Stomach (tissue), 9 donors: Measurements from ENCODE around the gene LCLAT1. TPM values are rescaled to one million over a fixed set of nuclear protein-coding genes. Genes with fewer than 3 reads are reported as not detected.

Experiments used
- DNase-seq, 2 donors: peaks; one replicate each; pipeline versions ENCODE4 v3.0.0 to v3.0.0-alpha.2; 2013 to 2019
- H3K27ac ChIP-seq, 5 donors: fragments of 200-600 bp in 4 of 5; sonication (generic) in 4 of 5; one replicate each; pipeline ENCODE4 v1.5.1; 2013 to 2019; ENCODE audit warnings: mild to moderate bottlenecking in 1 of 5, moderate library complexity in 1 of 5
- H3K27me3 ChIP-seq, 3 donors: fragments of 200-600 bp; sonication (generic); one replicate each; pipeline ENCODE4 v1.5.1; 2017 to 2019; ENCODE audit warnings: mixed run types in 1 of 3
- H3K36me3 ChIP-seq, 4 donors: fragments of 200-600 bp; sonication (generic); 1 replicate in 3 of 4; 2 replicates in 1 of 4; pipeline ENCODE4 v1.5.1; 2016 to 2019
- H3K4me1 ChIP-seq, 4 donors: fragments of 200-600 bp; sonication (generic); one replicate each; pipeline ENCODE4 v1.5.1; 2016 to 2019
- H3K4me3 ChIP-seq, 4 donors: fragments of 200-600 bp; sonication (generic) in 3 of 4; one replicate each; pipeline ENCODE4 v1.5.1; 2016 to 2019; ENCODE audit warnings: mild to moderate bottlenecking in 1 of 4
- H3K9me3 ChIP-seq, 4 donors: fragments of 200-600 bp; sonication (generic); one replicate each; pipeline ENCODE4 v1.5.1; 2016 to 2019
- EP300 ChIP-seq: sonication (generic); formaldehyde crosslinking; IDR thresholded peaks from one replicate; pipeline ENCODE4 v1.6.1; 2017; ENCODE audit warnings: antibody characterized with exemption
- POLR2A ChIP-seq, 4 donors: fragments of 450-650 bp; IDR thresholded peaks; one replicate each; pipeline ENCODE4 v1.6.1; 2016; ENCODE audit warnings: antibody characterized with exemption in 4 of 4, control low read depth in 2 of 4, mild to moderate bottlenecking in 1 of 4, moderate library complexity in 1 of 4
- POLR2AphosphoS5 ChIP-seq, 3 donors: sonication (generic); formaldehyde crosslinking; IDR thresholded peaks; one replicate each; pipeline ENCODE4 v1.6.1; 2016; ENCODE audit warnings: antibody characterized with exemption in 3 of 3
- WGBS, 5 donors: extraction: QIAGEN DNeasy Blood & Tissue Kit in 3 of 5; methylation state at CpG; one replicate each; pipeline versions ENCODE4 v1.1.5 to v1.1.7; 2013 to 2018; 5-methylcytosine and 5-hydroxymethylcytosine counted together
- intact Hi-C: fragments of 100-400 bp; cut with DNase I; formaldehyde crosslinking; loops from one replicate; pipeline ENCODE4 v1.15.1; 2023; ENCODE audit warnings: low total_unique reads
- polyA plus RNA-seq, 3 donors: library from polyadenylated mRNA; stranded (reverse); fragments of 200-250 nt; gene quantifications; one replicate each; pipeline ENCODE4 v1.2.3, GENCODE V29; 2013
- total RNA-seq, 5 donors: library from RNA; depleted of rRNA; stranded (reverse); fragments of >200 nt; gene quantifications; one replicate each; pipeline versions ENCODE4 v1.1.0 to v1.2.3, GENCODE V29; 2014 to 2016
- TF ChIP-seq, protein P1 (sequence below), 7 experiments: fragments of 450-650 bp in 4 of 7; fragments of 200-600 bp in 3 of 7; sonication (generic) in 3 of 7; IDR thresholded peaks; one replicate each; pipeline ENCODE4 v1.5.1; 2016 to 2019; ENCODE audit warnings: antibody characterized with exemption in 7 of 7, control low read depth in 2 of 7, mild to moderate bottlenecking in 1 of 7
- donor health status: healthy with polysubstance abuse.
- donor health status: Bipolar disorder and iron deficiency.
- donor health status: healthy.

Gene LCLAT1
- total and polyA plus RNA-seq, 8 donors = 0.76 to 51.3 (median 12.5) TPM

DNA sequence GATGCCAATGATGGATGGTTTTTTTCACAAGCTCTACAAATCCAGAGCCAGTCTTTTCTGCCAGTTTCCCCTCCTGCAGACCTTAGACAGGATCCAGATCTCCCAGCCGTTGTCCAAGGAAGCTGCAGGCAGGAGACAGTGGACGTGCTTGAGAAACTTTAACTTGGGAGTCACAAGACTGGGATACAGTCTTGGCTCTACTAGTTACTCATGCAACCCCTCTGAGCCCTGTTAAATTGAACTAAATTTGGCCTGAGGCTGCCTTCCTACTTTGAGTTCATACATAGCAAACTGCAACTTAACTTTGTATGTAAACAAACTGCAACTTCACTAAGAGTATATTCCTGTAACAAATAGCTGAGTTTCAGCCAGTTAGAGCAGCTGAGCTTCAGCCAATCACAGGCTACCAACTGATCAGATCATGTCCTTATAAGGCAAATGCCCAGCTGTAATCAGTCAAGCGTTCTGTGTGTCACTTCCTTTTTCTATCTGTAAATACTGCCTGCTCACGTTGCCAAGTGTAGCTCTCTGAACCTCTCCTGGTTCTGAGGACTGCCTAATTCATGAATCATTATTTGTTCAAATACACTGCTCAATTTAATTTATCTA, 219.3 kb downstream of the LCLAT1 start:
- Histone ChIP-seq H3K27me3 (no peaks in the 10 kb centered on the region), H3K9me3 (peaks cover 0 to 16% (median 9%) of the 10 kb centered on the region in 4 donors), H3K27ac (peak overlapping the region in 4 of 5 donors; percentile 44 to 77 (median 61)), H3K4me1 (peaks cover 0 to 11% (median 6%) of the 10 kb centered on the region in 4 donors), H3K36me3 (no peaks in the 10 kb centered on the region), H3K4me3 (no peak overlapping the region)
- peak in 1 of 2 donors; percentile 58 for DNase-seq
- TF ChIP-seq, protein P1, sequence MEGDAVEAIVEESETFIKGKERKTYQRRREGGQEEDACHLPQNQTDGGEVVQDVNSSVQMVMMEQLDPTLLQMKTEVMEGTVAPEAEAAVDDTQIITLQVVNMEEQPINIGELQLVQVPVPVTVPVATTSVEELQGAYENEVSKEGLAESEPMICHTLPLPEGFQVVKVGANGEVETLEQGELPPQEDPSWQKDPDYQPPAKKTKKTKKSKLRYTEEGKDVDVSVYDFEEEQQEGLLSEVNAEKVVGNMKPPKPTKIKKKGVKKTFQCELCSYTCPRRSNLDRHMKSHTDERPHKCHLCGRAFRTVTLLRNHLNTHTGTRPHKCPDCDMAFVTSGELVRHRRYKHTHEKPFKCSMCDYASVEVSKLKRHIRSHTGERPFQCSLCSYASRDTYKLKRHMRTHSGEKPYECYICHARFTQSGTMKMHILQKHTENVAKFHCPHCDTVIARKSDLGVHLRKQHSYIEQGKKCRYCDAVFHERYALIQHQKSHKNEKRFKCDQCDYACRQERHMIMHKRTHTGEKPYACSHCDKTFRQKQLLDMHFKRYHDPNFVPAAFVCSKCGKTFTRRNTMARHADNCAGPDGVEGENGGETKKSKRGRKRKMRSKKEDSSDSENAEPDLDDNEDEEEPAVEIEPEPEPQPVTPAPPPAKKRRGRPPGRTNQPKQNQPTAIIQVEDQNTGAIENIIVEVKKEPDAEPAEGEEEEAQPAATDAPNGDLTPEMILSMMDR (IDR thresholded peaks at IDR 0.05) = no peak
- peak in 1 of 3 donors; percentile 15 for TF ChIP-seq POLR2AphosphoS5 (IDR thresholded peaks at IDR 0.05)
- no peak for TF ChIP-seq POLR2A (IDR thresholded peaks at IDR 0.05)
- TF ChIP-seq EP300 = no peak
- WGBS, 5 donors = 31 to 60% (median 48%) methylated on average over 4 of the region's 4 CpGs
- intact Hi-C loops = no loop called here

DNA sequence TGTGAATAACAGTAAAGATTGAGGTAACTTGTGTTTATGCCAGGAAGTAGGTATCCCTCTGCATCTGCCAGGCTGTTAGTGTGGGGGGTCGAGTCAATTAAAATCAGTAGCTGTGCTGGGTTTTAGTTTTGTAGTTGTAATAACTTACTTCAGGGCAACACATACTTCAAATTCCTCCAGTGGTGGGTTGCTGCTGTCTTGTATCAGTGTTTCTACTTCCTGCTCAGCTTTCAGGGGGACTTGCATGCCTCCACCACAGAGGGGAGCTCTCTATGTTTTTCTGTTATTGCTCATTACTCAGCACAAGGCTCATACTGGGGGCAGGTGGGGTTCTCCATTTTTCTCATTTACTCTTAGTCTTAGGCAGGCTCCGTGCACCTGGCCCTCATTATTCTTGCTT, 223.4 kb downstream of the LCLAT1 start:
- DNase-seq = no peak
- 80 to 94% (median 91%) methylated on average over 2 of the region's 2 CpGs for WGBS, 5 donors
- no peaks in the 10 kb centered on the region for H3K36me3 ChIP-seq
- no peak overlapping the region for H3K27ac ChIP-seq
- H3K27me3 ChIP-seq = no peaks in the 10 kb centered on the region
- H3K4me1 ChIP-seq = peaks cover 0 to 11% (median 6%) of the 10 kb centered on the region in 4 donors
- H3K4me3 ChIP-seq = no peak overlapping the region
- H3K9me3 ChIP-seq = peaks cover 0 to 16% (median 9%) of the 10 kb centered on the region in 4 donors
- TF ChIP-seq POLR2AphosphoS5 (IDR thresholded peaks at IDR 0.05) (no peak), EP300 (no peak), POLR2A (IDR thresholded peaks at IDR 0.05) (no peak)
- TF ChIP-seq, protein P1 (IDR thresholded peaks at IDR 0.05) = no peak
- intact Hi-C loops = no loop called here

DNA sequence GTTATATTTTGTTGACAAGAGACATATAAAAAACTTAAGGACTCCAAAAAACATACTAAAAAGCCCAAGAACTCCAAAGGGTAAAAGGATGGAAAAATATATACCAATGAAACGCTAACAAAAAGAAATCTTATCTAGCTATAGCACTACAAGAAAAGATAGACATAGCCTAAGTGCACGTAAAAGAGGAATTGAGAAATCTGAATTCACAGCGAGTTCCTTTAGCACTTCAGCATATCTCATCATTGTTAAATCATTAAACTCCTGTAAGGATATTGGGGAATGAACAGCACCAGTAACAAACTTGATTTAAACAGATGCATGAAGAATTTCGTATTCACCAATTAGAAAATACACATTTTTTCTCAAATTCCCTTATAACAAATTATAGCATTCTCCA, 226.1 kb downstream of the LCLAT1 start:
- intact Hi-C loops = no loop called here
- H3K27ac ChIP-seq = no peak overlapping the region
- H3K4me1 ChIP-seq = no peaks in the 10 kb centered on the region
- H3K4me3 ChIP-seq = no peak overlapping the region
- peaks cover 0 to 13% (median 9%) of the 10 kb centered on the region in 4 donors for H3K9me3 ChIP-seq
- no peaks in the 10 kb centered on the region for H3K27me3 ChIP-seq
- no peaks in the 10 kb centered on the region for H3K36me3 ChIP-seq
- 88 to 91% (median 91%) methylated on average over 4 of the region's 4 CpGs for WGBS, 5 donors
- TF ChIP-seq POLR2A (IDR thresholded peaks at IDR 0.05) (no peak), POLR2AphosphoS5 (IDR thresholded peaks at IDR 0.05) (no peak), EP300 (no peak)
- TF ChIP-seq, protein P1 (IDR thresholded peaks at IDR 0.05) = no peak
- no peak for DNase-seq

DNA sequence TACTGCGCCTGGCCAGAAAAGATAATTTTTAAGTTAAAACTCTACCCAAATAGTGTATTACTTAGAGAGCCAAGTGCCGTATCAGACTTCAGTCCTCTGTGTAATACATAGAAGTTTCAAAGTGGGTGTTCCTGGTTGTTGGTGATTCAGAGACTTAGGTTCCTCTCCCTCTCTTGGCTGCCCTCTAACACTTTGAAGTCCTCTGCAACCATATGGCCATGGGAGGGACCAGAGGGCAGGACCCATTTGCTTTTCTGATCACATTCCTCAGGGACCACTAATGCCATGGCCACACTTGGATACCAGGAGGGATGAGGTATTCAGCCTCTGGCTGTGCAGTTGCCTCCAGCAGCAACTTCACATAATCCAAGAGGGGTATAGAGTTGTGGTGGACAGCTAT, 228.7 kb downstream of the LCLAT1 start:
- 93 to 99% (median 93%) methylated on average over 2 of the region's 2 CpGs for WGBS, 5 donors
- no peak overlapping the region for H3K4me3 ChIP-seq
- H3K4me1 ChIP-seq = no peaks in the 10 kb centered on the region
- peaks cover 0 to under 1% (median 0%) of the 10 kb centered on the region in 4 donors for H3K9me3 ChIP-seq
- intact Hi-C loops = no loop called here
- no peaks in the 10 kb centered on the region for H3K27me3 ChIP-seq
- no peak for TF ChIP-seq EP300
- TF ChIP-seq POLR2AphosphoS5 (IDR thresholded peaks at IDR 0.05) = no peak
- no peak for TF ChIP-seq POLR2A (IDR thresholded peaks at IDR 0.05)
- TF ChIP-seq, protein P1 (IDR thresholded peaks at IDR 0.05) = no peak
- H3K27ac ChIP-seq = no peak overlapping the region
- DNase-seq = no peak
- no peaks in the 10 kb centered on the region for H3K36me3 ChIP-seq
